Endothelial cell of umbilical vein (primary cell): Measurements from ENCODE around the gene MS4A12. TPM values are rescaled to one million over a fixed set of nuclear protein-coding genes. Genes with fewer than 3 reads are reported as not detected.

Experiments used
- BruUV-seq: library from RNA; stranded (reverse); fragments of 400-500 nt; replicated peaks from 2 replicates; lab custom pipeline; 2021; lab: Mats Ljungman, UMichigan
- CTCF ChIA-PET: fragments of 300-600, 350-600 bp; sonication (Branson Sonifier 250); formaldehyde crosslinking; loops from one replicate; lab custom pipeline; 2021; ENCODE audit warnings: antibody characterized with exemption, inconsistent platforms; lab: Charles Lee
- POLR2A ChIA-PET: fragments of 300-600, 350-600 bp; sonication (Branson Sonifier 250); formaldehyde crosslinking; loops from one replicate; lab custom pipeline; 2021; ENCODE audit warnings: antibody characterized with exemption, inconsistent platforms; lab: Charles Lee
- DNase-seq: peaks from one replicate; pipeline ENCODE4 v3.0.0-alpha.2; 2011; ENCODE audit warnings: low read depth, low spot score
- FAIRE-seq: peaks from 2 replicates; lab custom pipeline; 2011; peaks lifted over from hg19 to GRCh38; lab: Jason Lieb, UNC
- H2AFZ ChIP-seq: 2 replicates; pipeline ENCODE4 v1.6.0; 2012; ENCODE audit warnings: low read depth, low read length, control low read depth, inconsistent platforms
- H3K27ac ChIP-seq: 2 replicates; pipeline ENCODE4 v1.5.1; 2011; ENCODE audit warnings: low read depth, mild to moderate bottlenecking, control low read depth, low read length, moderate library complexity; ENCODE audit not compliant: insufficient read depth
- H3K27me3 ChIP-seq, 2 experiments: 2 replicates each; pipeline versions ENCODE4 v1.6.0 to v1.6.1; 2011; ENCODE audit warnings: low read length in 2 of 2, mixed read lengths in 1 of 2; ENCODE audit not compliant: control insufficient read depth in 2 of 2, insufficient read depth in 2 of 2
- H3K36me3 ChIP-seq, 2 experiments: 2 replicates in 1 of 2; 3 replicates in 1 of 2; pipeline ENCODE4 v1.5.1; 2011; ENCODE audit warnings: low read length in 2 of 2, mild to moderate bottlenecking in 1 of 2, moderate library complexity in 1 of 2; ENCODE audit not compliant: control insufficient read depth in 2 of 2, insufficient read depth in 2 of 2; ENCODE audit errors: extremely low read depth in 1 of 2
- H3K4me1 ChIP-seq: 3 replicates; pipeline ENCODE4 v1.5.1; 2011; ENCODE audit warnings: mild to moderate bottlenecking, low read length; ENCODE audit not compliant: control insufficient read depth, insufficient read depth; ENCODE audit errors: extremely low read depth
- H3K4me2 ChIP-seq: 2 replicates; pipeline ENCODE4 v1.6.1; 2011; ENCODE audit warnings: low read length, control low read depth, mixed read lengths; ENCODE audit not compliant: insufficient read depth
- H3K4me3 ChIP-seq, 3 experiments: fragments of 200-600 bp in 1 of 3; sonication (generic), shearing (Covaris generic) in 1 of 3; replicated peaks in 1 of 3; 2 replicates each; pipeline ENCODE4 v1.5.1; 2011 to 2016; ENCODE audit warnings: control low read depth in 3 of 3, low read length in 3 of 3, mild to moderate bottlenecking in 2 of 3, inconsistent platforms in 1 of 3, low read depth in 1 of 3, moderate library complexity in 1 of 3; ENCODE audit not compliant: insufficient read depth in 1 of 3
- H3K79me2 ChIP-seq: 2 replicates; pipeline ENCODE4 v1.6.0; 2012; ENCODE audit warnings: low read length, inconsistent platforms; ENCODE audit not compliant: control insufficient read depth, insufficient read depth
- H3K9ac ChIP-seq: replicated peaks from 2 replicates; pipeline ENCODE3; 2011; ENCODE audit warnings: low read length, control low read depth; ENCODE audit not compliant: insufficient read depth; ENCODE audit errors: extremely low read depth
- H3K9me1 ChIP-seq: replicated peaks from 3 replicates; pipeline ENCODE4 v1.6.0; 2011; ENCODE audit warnings: mild to moderate bottlenecking, low read length; ENCODE audit not compliant: control insufficient read depth, insufficient read depth; ENCODE audit errors: extremely low read depth
- H3K9me3 ChIP-seq: replicated peaks from 2 replicates; pipeline ENCODE4 v1.5.1; 2012; ENCODE audit warnings: low read length, inconsistent platforms; ENCODE audit not compliant: control insufficient read depth, insufficient read depth
- H4K20me1 ChIP-seq: replicated peaks from 2 replicates; pipeline ENCODE3; 2011; ENCODE audit warnings: mild to moderate bottlenecking, low read length; ENCODE audit not compliant: control insufficient read depth, insufficient read depth; ENCODE audit errors: extremely low read depth
- EZH2 ChIP-seq: IDR thresholded peaks from 2 replicates; pipeline ENCODE4 v1.6.1; 2012; ENCODE audit warnings: borderline replicate concordance, low read depth, mild to moderate bottlenecking, moderate library complexity, low read length, inconsistent platforms; ENCODE audit not compliant: severe bottlenecking
- FOS ChIP-seq: IDR thresholded peaks from 2 replicates; pipeline ENCODE4 v1.6.1; 2011; ENCODE audit warnings: mild to moderate bottlenecking, low read length, moderate library complexity, borderline replicate concordance; ENCODE audit not compliant: insufficient read depth
- GATA2 ChIP-seq: IDR thresholded peaks from 2 replicates; pipeline ENCODE4 v1.7.0; 2011; ENCODE audit warnings: low read depth, mild to moderate bottlenecking, moderate library complexity, mixed read lengths, low read length; ENCODE audit not compliant: insufficient read length, insufficient read depth
- JUN ChIP-seq: IDR thresholded peaks from 2 replicates; pipeline ENCODE4 v1.6.1; 2011; ENCODE audit warnings: borderline replicate concordance, low read depth; ENCODE audit not compliant: insufficient read length, insufficient read depth
- MYC ChIP-seq: IDR thresholded peaks from one replicate; pipeline ENCODE4 v1.6.1; 2011; ENCODE audit warnings: mild to moderate bottlenecking, low read depth, low read length
- POLR2A ChIP-seq: IDR thresholded peaks from 2 replicates; pipeline ENCODE4 v1.6.1; 2012; ENCODE audit warnings: low read depth, mild to moderate bottlenecking, control low read depth, low read length
- POLR2AphosphoS5 ChIP-seq: IDR thresholded peaks from 2 replicates; pipeline ENCODE4 v1.6.1; 2012; ENCODE audit warnings: low read depth, mild to moderate bottlenecking, control low read depth, low read length, moderate library complexity; ENCODE audit not compliant: insufficient read depth
- dilution Hi-C: fragments of 300-500 bp; cut with MboI; formaldehyde crosslinking; loops from one replicate; pipeline ENCODE4 v1.15.0; 2019; ENCODE audit warnings: low sequenced_read_pairs; ENCODE audit not compliant: extremely low pct_ligation_motif_present
- intact Hi-C: fragments of 100-400 bp; cut with micrococcal nuclease; formaldehyde crosslinking; loops from one replicate; pipeline ENCODE4 v1.10.0; 2022
- polyA plus RNA-seq, 4 experiments: library from polyadenylated mRNA; depleted of rRNA in 3 of 4; stranded (reverse) in 3 of 4; unstranded in 1 of 4; fragments of >200 nt; gene quantifications; 2 replicates each; pipeline versions ENCODE4 v1.2.1 to v1.2.3, GENCODE V29; 2011 to 2012; ENCODE audit warnings: missing spikeins in 1 of 4
- total RNA-seq: library from RNA; stranded (reverse); gene quantifications from 2 replicates; pipeline ENCODE4 v1.2.3, GENCODE V29; 2021
- TF ChIP-seq, protein P1 (sequence below): IDR thresholded peaks from 2 replicates; pipeline ENCODE4 v1.6.1; 2011; ENCODE audit not compliant: insufficient read depth, insufficient read length
- TF ChIP-seq, protein P2 (sequence below), 2 donors: IDR thresholded peaks; 1 replicate in 1 of 2; 2 replicates in 1 of 2; pipeline ENCODE4 v1.5.1; 2011; ENCODE audit warnings: low read length in 2 of 2, mild to moderate bottlenecking in 2 of 2, moderate library complexity in 2 of 2, control low read depth in 1 of 2, inconsistent platforms in 1 of 2, low read depth in 1 of 2; ENCODE audit not compliant: insufficient read depth in 1 of 2; ENCODE audit errors: extremely low read depth in 1 of 2

Gene MS4A12
- total and polyA plus RNA-seq, 2 donors (not counting 3 experiments of a cell fraction or from before 2014, with no cell fraction given): not detected

DNA sequence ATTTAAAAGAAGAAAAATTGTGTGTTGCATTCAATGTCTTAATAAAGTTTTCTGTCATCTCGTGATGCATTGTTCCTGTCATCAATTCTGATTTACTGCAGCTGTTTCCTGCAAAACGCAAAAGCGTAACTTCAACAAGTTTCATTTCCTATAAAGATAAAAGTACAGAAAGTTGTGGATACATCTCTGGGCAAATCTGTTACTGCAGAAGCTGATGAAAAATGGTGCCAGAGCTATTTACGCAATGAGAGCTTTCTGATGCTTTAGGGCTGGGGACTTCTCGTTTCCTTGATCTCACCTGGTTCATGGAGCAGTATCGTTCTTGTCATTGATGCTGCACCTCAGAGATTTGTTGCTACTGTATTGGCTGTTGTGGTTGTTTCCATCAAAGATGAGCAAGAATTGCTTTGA, 15.5 kb upstream of the MS4A12 start:
- TF ChIP-seq POLR2AphosphoS5 (no peak), FOS (no peak), MYC (no peak), GATA2 (no peak), JUN (no peak), POLR2A (no peak), EZH2 (no peak)
- TF ChIP-seq, protein P1, sequence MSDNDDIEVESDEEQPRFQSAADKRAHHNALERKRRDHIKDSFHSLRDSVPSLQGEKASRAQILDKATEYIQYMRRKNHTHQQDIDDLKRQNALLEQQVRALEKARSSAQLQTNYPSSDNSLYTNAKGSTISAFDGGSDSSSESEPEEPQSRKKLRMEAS: no peak
- TF ChIP-seq, protein P2, sequence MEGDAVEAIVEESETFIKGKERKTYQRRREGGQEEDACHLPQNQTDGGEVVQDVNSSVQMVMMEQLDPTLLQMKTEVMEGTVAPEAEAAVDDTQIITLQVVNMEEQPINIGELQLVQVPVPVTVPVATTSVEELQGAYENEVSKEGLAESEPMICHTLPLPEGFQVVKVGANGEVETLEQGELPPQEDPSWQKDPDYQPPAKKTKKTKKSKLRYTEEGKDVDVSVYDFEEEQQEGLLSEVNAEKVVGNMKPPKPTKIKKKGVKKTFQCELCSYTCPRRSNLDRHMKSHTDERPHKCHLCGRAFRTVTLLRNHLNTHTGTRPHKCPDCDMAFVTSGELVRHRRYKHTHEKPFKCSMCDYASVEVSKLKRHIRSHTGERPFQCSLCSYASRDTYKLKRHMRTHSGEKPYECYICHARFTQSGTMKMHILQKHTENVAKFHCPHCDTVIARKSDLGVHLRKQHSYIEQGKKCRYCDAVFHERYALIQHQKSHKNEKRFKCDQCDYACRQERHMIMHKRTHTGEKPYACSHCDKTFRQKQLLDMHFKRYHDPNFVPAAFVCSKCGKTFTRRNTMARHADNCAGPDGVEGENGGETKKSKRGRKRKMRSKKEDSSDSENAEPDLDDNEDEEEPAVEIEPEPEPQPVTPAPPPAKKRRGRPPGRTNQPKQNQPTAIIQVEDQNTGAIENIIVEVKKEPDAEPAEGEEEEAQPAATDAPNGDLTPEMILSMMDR (IDR thresholded peaks at IDR 0.05; ENCODE audit: extremely low read depth in 1 of 2, insufficient read depth in 1 of 2, low read depth in 1 of 2, low read length in 2 of 2): no peak
- CTCF ChIA-PET: no interaction called here
- no peak overlapping the region for H2AFZ ChIP-seq
- H3K4me3 ChIP-seq: no peak overlapping the region
- POLR2A ChIA-PET: no interaction called here
- H3K27ac ChIP-seq: no peak overlapping the region
- no peak overlapping the region for H3K9ac ChIP-seq
- H3K4me2 ChIP-seq: no peak overlapping the region
- no peak for DNase-seq
- no peaks in the 10 kb centered on the region for H3K27me3 ChIP-seq
- no peaks in the 10 kb centered on the region for H4K20me1 ChIP-seq
- no peaks in the 10 kb centered on the region for H3K4me1 ChIP-seq
- BruUV-seq: no TSS peak
- dilution Hi-C loops: no loop called here
- no peaks in the 10 kb centered on the region for H3K9me1 ChIP-seq
- no peaks in the 10 kb centered on the region for H3K9me3 ChIP-seq
- FAIRE-seq: no peak
- intact Hi-C loops: no loop called here
- no peaks in the 10 kb centered on the region for H3K79me2 ChIP-seq
- no peaks in the 10 kb centered on the region for H3K36me3 ChIP-seq
